Mucosa of stomach (tissue), 1 donor: ENCODE measurements around the gene RECK.

Source experiments
- H3K27me3 ChIP-seq: one replicate; pipeline ENCODE4 v1.7.0; 2013; ENCODE audit warnings: mild to moderate bottlenecking, low read length; ENCODE audit not compliant: control insufficient read depth, insufficient read depth
- H3K36me3 ChIP-seq: one replicate; pipeline ENCODE4 v1.7.0; 2013; ENCODE audit warnings: low read length; ENCODE audit not compliant: control insufficient read depth, insufficient read depth
- H3K4me1 ChIP-seq: one replicate; pipeline ENCODE4 v1.7.0; 2013; ENCODE audit warnings: mild to moderate bottlenecking, low read length; ENCODE audit not compliant: control insufficient read depth, insufficient read depth
- H3K4me3 ChIP-seq: one replicate; pipeline ENCODE4 v1.7.0; 2013; ENCODE audit warnings: low read length
- H3K9ac ChIP-seq: one replicate; pipeline ENCODE4 v1.7.0; 2013; ENCODE audit warnings: mild to moderate bottlenecking, low read length, moderate library complexity
- H3K9me3 ChIP-seq: one replicate; pipeline ENCODE4 v1.7.0; 2013; ENCODE audit warnings: mild to moderate bottlenecking, low read length, moderate library complexity; ENCODE audit not compliant: control insufficient read depth
- donor health status: Pancreatic carcinoma.

The RECK gene

DNA sequence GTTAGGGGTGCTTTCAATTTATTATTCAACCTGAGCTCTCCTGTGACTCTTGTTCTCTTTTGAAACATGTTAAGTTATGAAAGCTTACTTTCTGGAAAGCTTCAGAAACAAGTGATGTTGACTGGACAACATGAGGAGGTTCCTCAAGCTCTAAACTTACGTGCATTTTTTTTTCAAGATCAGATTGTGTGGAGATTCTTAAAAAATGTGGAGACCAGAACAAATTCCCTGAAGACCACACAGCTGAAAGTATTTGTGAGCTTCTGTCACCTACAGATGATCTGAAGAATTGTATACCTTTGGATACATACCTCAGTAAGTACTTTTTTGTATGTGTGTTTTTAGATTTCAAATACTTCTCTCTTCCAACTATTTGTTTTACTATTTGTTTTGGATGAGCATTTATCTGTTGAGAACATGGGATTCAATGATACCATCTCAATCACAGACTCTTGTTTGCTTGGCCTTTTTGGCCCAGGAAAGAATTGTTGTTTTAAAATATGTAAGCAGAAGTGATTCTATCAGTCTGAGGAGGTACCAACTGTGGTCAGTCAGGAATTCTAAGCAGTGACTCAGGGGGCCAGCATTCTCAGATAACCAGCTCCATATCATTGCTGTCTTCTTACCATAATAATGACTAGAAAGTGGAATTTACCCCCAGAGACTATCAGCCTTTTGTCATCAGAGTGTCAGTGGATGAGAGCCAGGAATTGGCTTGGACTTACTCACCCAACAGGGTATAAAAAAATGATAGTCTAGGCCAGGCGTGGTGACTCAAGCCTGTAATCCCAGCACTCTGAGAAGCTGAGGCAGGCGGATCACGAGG lies 65.4 kb downstream of the RECK start:
- no peak overlapping the region for H3K4me3 ChIP-seq
- H3K4me1 ChIP-seq = no peaks in the 10 kb centered on the region
- H3K9ac ChIP-seq = no peak overlapping the region
- H3K9me3 ChIP-seq = no peaks in the 10 kb centered on the region
- no peaks in the 10 kb centered on the region for H3K36me3 ChIP-seq
- no peaks in the 10 kb centered on the region for H3K27me3 ChIP-seq

DNA sequence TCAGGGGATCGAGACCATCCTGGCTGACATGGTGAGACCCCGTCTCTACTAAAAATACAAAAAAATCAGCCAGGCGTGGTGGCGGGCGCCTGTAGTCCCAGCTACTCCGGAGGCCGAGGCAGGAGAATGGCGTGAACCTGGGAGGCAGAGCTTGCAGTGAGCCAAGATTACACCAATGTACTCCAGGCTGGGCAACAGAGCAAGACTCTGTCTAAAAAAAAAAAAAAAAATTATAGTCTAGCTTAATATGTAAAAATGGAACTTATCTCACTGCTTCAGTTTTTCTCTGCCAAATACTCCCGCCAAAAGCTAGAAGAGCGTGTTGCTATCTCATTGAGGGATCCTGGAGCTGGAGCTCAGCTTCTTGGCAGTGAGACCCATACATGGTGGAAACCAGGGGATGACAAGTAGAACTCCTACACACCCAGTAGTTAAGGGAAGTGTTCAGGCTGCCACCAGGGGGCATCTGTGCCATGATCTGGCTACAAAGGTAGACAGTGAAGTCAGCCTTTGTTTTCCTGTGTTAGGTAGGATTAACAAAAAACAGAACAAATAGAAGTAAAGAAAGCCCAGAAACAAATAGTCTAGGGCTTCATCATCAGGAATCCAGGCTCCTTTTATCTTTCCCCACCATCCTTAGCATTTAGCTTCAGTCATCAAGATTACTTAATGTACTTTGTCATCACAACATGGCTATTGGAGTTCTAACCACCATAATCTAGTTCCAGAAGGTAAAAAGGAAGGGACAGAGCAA lies 66.2 kb downstream of the RECK start:
- H3K27me3 ChIP-seq = no peaks in the 10 kb centered on the region
- H3K36me3 ChIP-seq = no peaks in the 10 kb centered on the region
- no peak overlapping the region for H3K9ac ChIP-seq
- H3K9me3 ChIP-seq = no peaks in the 10 kb centered on the region
- no peak overlapping the region for H3K4me3 ChIP-seq
- no peaks in the 10 kb centered on the region for H3K4me1 ChIP-seq

DNA sequence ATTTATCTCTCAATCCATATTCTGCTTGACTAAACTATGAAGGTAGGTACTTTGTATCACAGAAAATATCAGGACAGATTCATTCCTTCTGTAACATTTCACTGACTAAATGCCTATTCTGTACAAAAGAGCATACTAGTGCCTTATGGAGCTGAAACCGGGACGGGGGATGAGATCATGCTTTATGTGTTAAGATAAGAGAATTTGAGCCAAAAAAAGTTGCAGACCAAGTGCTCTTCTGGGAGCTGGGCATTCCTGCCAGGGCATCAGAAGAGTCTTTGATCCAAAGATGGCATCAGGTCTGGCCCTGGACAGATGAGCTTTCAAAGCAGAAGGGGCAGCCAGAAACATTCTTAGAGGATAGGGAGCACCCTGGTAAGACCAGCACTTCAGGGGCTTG lies 72.4 kb downstream of the RECK start:
- Histone ChIP-seq H3K27me3 (no peaks in the 10 kb centered on the region), H3K36me3 (no peaks in the 10 kb centered on the region), H3K4me3 (no peak overlapping the region), H3K9me3 (no peaks in the 10 kb centered on the region), H3K4me1 (no peaks in the 10 kb centered on the region), H3K9ac (no peak overlapping the region)

DNA sequence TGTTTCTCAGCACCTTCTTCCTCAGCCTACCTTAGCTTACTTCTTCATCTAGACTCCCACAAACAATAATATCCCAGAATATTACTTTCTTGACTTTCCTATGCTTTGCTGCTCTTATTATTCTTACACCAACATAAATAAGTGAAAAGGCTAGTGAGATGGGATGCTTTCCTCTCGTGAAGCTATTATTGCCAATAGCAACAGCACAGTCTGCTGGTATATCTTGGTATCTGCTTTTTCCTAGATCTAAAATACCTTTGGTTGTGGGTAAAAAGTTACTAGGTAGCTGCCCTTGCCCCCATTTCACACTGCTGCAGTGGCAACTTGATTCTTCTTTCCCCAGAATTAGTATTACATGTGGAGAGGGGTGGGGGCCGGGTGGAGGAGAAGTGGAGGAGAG lies 73.7 kb downstream of the RECK start:
- H3K9me3 ChIP-seq = no peaks in the 10 kb centered on the region
- no peak overlapping the region for H3K4me3 ChIP-seq
- H3K27me3 ChIP-seq = no peaks in the 10 kb centered on the region
- H3K4me1 ChIP-seq = no peaks in the 10 kb centered on the region
- no peaks in the 10 kb centered on the region for H3K36me3 ChIP-seq
- H3K9ac ChIP-seq = no peak overlapping the region

DNA sequence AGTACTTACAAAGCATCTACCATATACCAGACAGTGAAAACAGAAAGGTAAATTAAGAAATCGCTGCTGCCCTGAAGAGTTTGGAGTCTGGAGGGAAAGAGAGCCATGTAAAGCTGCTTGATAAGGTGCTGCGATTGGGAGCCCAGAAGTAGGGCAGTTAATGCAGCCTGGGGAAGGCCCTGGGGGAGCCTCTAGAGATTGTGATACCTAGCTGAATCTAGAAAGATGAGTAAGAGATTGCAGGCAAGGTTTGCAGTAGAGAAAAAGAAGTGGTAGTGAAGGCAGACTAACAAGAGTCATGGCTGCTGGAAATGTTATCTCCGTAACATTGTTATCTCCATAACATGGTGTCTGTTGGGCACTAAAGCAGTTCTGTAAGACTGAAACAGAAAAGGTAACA lies 75.8 kb downstream of the RECK start:
- no peaks in the 10 kb centered on the region for H3K4me1 ChIP-seq
- H3K4me3 ChIP-seq = no peak overlapping the region
- no peaks in the 10 kb centered on the region for H3K27me3 ChIP-seq
- no peaks in the 10 kb centered on the region for H3K9me3 ChIP-seq
- H3K36me3 ChIP-seq = no peaks in the 10 kb centered on the region
- no peak overlapping the region for H3K9ac ChIP-seq

DNA sequence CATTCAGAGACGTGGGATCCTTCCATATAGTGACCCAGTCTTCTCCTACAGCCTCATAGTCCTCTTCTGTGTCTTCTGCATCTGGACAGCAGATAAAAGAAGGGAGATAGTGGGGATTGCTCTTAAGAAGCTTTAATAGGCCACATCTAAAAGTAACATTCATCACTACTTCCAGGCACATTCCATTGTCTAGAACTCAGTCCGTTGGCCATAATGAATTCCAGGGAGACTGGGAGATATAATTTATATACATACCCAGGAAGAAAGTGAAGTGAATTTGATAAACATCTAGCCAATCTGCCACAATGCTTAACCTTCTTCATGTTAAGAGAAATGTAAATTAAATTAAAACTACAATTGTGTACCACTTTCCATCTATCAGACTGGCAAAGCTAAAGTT lies 77.3 kb downstream of the RECK start:
- H3K4me1 ChIP-seq = no peaks in the 10 kb centered on the region
- H3K4me3 ChIP-seq = no peak overlapping the region
- H3K36me3 ChIP-seq = no peaks in the 10 kb centered on the region
- H3K9ac ChIP-seq = no peak overlapping the region
- no peaks in the 10 kb centered on the region for H3K27me3 ChIP-seq
- H3K9me3 ChIP-seq = no peaks in the 10 kb centered on the region

DNA sequence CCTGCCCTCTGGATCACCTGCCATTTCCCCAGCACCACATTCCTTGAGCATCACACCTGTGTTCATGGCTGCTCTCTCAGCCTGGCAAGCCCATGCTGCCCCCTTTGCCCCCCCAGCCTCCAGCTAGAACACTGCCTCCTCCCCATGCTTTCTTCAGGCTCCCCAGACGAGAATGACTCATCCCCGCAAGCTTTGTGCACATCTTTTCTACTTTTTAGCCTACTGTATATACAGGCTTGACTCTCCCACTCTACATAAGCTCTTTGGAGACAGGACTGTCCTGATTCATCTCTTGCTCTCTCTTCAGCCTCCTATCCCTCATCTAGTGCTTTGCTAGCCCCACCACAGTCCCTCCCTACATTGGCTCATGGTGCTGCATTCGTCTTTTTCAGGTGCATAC lies 79.9 kb downstream of the RECK start:
- Histone ChIP-seq H3K36me3 (no peaks in the 10 kb centered on the region), H3K4me1 (no peaks in the 10 kb centered on the region), H3K4me3 (no peak overlapping the region)

DNA sequence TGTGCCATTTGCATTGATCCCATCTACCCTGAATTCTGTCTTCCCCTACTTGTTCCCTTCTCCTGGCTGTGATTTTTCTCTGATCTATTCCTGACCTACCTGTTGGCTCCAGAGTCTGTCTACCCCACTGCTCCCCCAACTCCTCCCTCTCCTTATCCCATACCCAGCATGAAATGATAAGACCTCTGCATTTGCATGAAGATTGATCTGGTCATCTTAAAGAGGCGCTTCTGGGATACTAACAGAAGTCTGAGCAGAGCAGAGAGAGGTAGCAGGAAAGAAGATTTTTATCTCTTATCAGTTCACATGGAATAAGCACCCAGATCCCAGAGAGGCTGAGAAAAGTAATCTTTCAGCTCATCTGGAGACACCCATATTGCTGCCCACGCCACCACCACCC lies 81.5 kb downstream of the RECK start:
- Histone ChIP-seq H3K27me3 (no peaks in the 10 kb centered on the region), H3K9me3 (no peaks in the 10 kb centered on the region), H3K4me1 (no peaks in the 10 kb centered on the region), H3K36me3 (no peaks in the 10 kb centered on the region), H3K9ac (no peak overlapping the region), H3K4me3 (no peak overlapping the region)

More for the DNA sequence above, 79.9 kb downstream of the RECK start:
- no peaks in the 10 kb centered on the region for H3K27me3 ChIP-seq
- no peak overlapping the region for H3K9ac ChIP-seq
- H3K9me3 ChIP-seq = no peaks in the 10 kb centered on the region

DNA sequence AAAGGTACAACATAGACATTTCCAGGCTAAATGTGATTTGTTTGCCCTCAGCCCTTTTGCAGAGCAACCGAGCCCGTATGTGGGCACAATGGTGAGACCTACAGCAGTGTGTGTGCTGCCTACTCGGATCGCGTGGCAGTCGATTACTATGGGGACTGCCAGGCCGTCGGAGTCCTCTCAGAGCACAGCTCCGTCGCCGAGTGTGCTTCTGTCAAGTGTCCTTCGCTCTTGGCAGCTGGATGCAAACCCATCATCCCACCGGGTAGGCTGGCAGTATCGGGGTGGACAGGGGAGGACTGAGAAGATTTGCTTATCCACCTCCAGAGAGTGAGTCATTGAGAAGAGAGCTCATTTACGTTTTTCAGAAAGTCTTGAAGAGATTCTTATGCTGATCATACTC lies 82.0 kb downstream of the RECK start:
- no peak overlapping the region for H3K9ac ChIP-seq
- H3K36me3 ChIP-seq = no peaks in the 10 kb centered on the region
- H3K4me3 ChIP-seq = no peak overlapping the region
- H3K9me3 ChIP-seq = no peaks in the 10 kb centered on the region
- no peaks in the 10 kb centered on the region for H3K4me1 ChIP-seq
- no peaks in the 10 kb centered on the region for H3K27me3 ChIP-seq

DNA sequence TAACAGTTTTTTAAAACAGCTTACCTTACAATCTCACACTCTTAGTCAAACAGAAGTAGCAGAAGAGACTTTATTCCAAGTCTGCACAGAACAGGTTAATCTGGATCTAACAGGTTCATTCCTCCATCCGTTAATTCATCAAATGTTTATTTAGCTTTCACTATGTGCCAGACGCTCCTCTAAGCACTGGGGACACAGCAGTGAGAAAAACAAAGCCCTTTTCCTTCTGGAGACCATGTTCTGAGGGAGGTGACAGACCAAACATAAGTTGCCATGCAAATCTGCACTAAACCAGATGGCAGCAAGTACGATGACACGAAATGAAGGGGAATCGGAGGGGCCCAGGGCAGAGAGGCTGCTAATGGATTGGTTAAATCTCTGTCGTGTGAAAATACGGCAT lies 82.8 kb downstream of the RECK start:
- Histone ChIP-seq H3K36me3 (no peaks in the 10 kb centered on the region), H3K4me3 (no peak overlapping the region), H3K9ac (no peak overlapping the region), H3K27me3 (no peaks in the 10 kb centered on the region), H3K9me3 (no peaks in the 10 kb centered on the region), H3K4me1 (no peaks in the 10 kb centered on the region)

DNA sequence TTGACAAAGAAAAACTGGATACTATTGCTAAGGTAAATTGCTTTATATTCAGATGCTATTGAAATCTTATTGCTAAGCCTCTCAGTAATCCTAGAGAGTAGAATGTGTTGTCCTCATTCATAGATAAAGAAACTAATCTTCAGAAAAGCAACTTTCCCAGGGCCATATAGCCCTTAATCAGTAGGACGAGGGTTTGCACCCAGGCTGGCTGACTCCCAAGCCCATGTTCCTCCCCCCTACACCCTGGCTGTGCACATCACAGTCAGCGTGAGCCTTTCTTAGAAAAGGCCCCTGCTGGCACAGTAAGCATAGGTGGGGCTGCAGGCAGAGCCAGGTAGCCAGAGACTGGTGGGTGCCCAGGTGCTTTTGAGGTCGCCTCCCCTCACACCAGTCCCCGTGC lies 84.0 kb downstream of the RECK start:
- no peaks in the 10 kb centered on the region for H3K36me3 ChIP-seq
- no peaks in the 10 kb centered on the region for H3K9me3 ChIP-seq

DNA sequence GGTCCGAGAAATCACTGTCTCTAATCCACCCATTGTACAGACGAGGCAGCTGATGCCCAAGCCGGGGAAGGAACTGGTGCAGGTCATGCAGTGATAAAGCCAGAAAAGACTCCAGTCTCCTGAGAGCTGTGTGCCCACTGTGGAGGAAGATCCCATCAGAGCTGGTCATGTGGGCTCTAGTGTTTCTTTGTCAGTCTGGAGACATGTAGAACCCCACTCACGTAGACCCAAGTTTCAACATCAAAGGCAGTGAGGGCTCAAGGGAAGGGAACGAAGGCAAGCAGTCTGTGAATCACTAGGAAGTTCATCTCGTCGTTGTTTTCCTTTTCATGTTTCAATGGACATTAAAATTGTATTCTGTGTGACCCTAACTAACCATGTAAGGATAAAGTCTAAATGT lies 85.3 kb downstream of the RECK start:
- no peaks in the 10 kb centered on the region for H3K27me3 ChIP-seq
- H3K4me1 ChIP-seq = no peaks in the 10 kb centered on the region
- no peaks in the 10 kb centered on the region for H3K36me3 ChIP-seq
- H3K9me3 ChIP-seq = no peaks in the 10 kb centered on the region
- no peak overlapping the region for H3K4me3 ChIP-seq
- no peak overlapping the region for H3K9ac ChIP-seq

More for the DNA sequence above, 84.0 kb downstream of the RECK start:
- Histone ChIP-seq H3K27me3 (no peaks in the 10 kb centered on the region), H3K4me1 (no peaks in the 10 kb centered on the region), H3K4me3 (no peak overlapping the region), H3K9ac (no peak overlapping the region)
